GM23248 (cell line): Measurements from ENCODE around the gene GABPB1. TPM values are rescaled to one million over a fixed set of nuclear protein-coding genes. Genes with fewer than 3 reads are reported as not detected.

ENCODE experiments used
- DNase-seq: peaks from one replicate; pipeline ENCODE4 v3.0.0-alpha.2; 2015
- H2AFZ ChIP-seq: fragments of 200-600 bp; sonication (generic); 2 replicates; pipeline ENCODE4 v1.6.1; 2016; ENCODE audit warnings: antibody characterized with exemption
- H3F3A ChIP-seq: fragments of 200-600 bp; sonication (generic); 2 replicates; pipeline ENCODE4 v1.6.1; 2016; ENCODE audit warnings: mild to moderate bottlenecking, antibody characterized with exemption, mixed run types; ENCODE audit not compliant: insufficient read depth
- H3K27ac ChIP-seq: fragments of 200-600 bp; sonication (generic); 2 replicates; pipeline ENCODE4 v1.5.1; 2016; ENCODE audit warnings: mild to moderate bottlenecking
- H3K27me3 ChIP-seq: fragments of 200-600 bp; sonication (generic); replicated peaks from 2 replicates; pipeline ENCODE4 v1.6.1; 2016; ENCODE audit warnings: mild to moderate bottlenecking; ENCODE audit not compliant: insufficient read depth
- H3K36me3 ChIP-seq: fragments of 200-600 bp; sonication (generic); 2 replicates; pipeline ENCODE4 v1.6.1; 2016; ENCODE audit warnings: low read depth, mild to moderate bottlenecking
- H3K4me1 ChIP-seq: fragments of 200-600 bp; sonication (generic); 2 replicates; pipeline ENCODE4 v1.6.1; 2016; ENCODE audit warnings: mild to moderate bottlenecking; ENCODE audit not compliant: insufficient read depth
- H3K4me2 ChIP-seq: fragments of 200-600 bp; sonication (generic); one replicate; pipeline ENCODE4 v1.6.1; 2016; ENCODE audit warnings: mild to moderate bottlenecking; ENCODE audit not compliant: unreplicated experiment
- H3K4me3 ChIP-seq: fragments of 200-600 bp; sonication (generic); 2 replicates; pipeline ENCODE4 v1.5.1; 2016; ENCODE audit warnings: mild to moderate bottlenecking
- H3K79me2 ChIP-seq: fragments of 200-600 bp; sonication (generic); 2 replicates; pipeline ENCODE4 v1.6.1; 2016; ENCODE audit warnings: mild to moderate bottlenecking; ENCODE audit not compliant: insufficient read depth
- H3K9ac ChIP-seq: fragments of 200-600 bp; sonication (generic); 2 replicates; pipeline ENCODE4 v1.6.1; 2016; ENCODE audit warnings: mild to moderate bottlenecking
- H3K9me2 ChIP-seq: fragments of 200-600 bp; sonication (generic); 2 replicates; pipeline ENCODE4 v1.6.1; 2016; ENCODE audit warnings: mixed run types, mild to moderate bottlenecking, moderate library complexity; ENCODE audit not compliant: insufficient read depth
- H3K9me3 ChIP-seq: fragments of 200-600 bp; sonication (generic); one replicate; pipeline ENCODE4 v1.6.1; 2017; ENCODE audit warnings: low read depth
- H4K20me1 ChIP-seq: fragments of 200-600 bp; sonication (generic); 2 replicates; pipeline ENCODE4 v1.6.0; 2016; ENCODE audit not compliant: insufficient read depth
- EZH2 ChIP-seq: fragments of 200-600 bp; sonication (generic); IDR thresholded peaks from 2 replicates; pipeline ENCODE4 v1.6.1; 2018; ENCODE audit warnings: antibody characterized with exemption, mild to moderate bottlenecking; ENCODE audit not compliant: insufficient read depth, poor library complexity, severe bottlenecking
- EZH2phosphoT487 ChIP-seq: fragments of 200-600 bp; sonication (generic); IDR thresholded peaks from 2 replicates; pipeline ENCODE4 v1.6.1; 2018; ENCODE audit warnings: antibody characterized with exemption, moderate library complexity, mild to moderate bottlenecking, low read depth; ENCODE audit not compliant: insufficient read depth
- WGBS, 2 experiments: methylation state at CpG; one replicate each; pipeline ENCODE4 v1.1.6; 2015 to 2017; ENCODE audit warnings: low lambda C conversion rate in 2 of 2, low coverage in 1 of 2; ENCODE audit errors: missing lambda C conversion rate in 2 of 2; 5-methylcytosine and 5-hydroxymethylcytosine counted together
- in situ Hi-C: fragments of 300-500 bp; cut with MboI; formaldehyde crosslinking; loops from 2 replicates; pipeline ENCODE4 v1.15.0; 2020
- polyA plus RNA-seq: library from polyadenylated mRNA; unstranded; fragments of >200 nt; fragmentation: Nextera tagmentation; extraction: Ambion mirVana; gene quantifications from 2 replicates; pipeline ENCODE4 v1.2.1, GENCODE V29; 2016
- total RNA-seq: library from RNA; depleted of rRNA; stranded (reverse); fragments of >200 nt; shearing (Covaris generic); gene quantifications from 2 replicates; pipeline ENCODE4 v1.2.3, GENCODE V29; 2014

Gene GABPB1
- total and polyA plus RNA-seq, 2 experiments from 2014 or later, result 22.8 to 32.6 TPM

GRCh38 chr15:50353975-50354837 lies 792 bp downstream of the GABPB1 start:
- Histone ChIP-seq H3K36me3 (peaks cover 2% of the 10 kb centered on the region; the same call in 1 of the 2 replicates), H4K20me1 (no peaks in the 10 kb centered on the region; the same call in 1 of the 2 replicates), H3F3A (peaks cover 14% of the 10 kb centered on the region), H2AFZ (peak overlapping the region; percentile 68), H3K9me3 (no peaks in the 10 kb centered on the region), H3K27me3 (no peaks in the 10 kb centered on the region), H3K9ac (peak overlapping the region; percentile 98), H3K4me3 (peak overlapping the region; percentile 89), H3K9me2 (no peaks in the 10 kb centered on the region), H3K4me1 (peaks cover 44% of the 10 kb centered on the region), H3K27ac (peak overlapping the region; percentile 99), H3K4me2 (peak overlapping the region; percentile 98), H3K79me2 (peaks cover 94% of the 10 kb centered on the region)
- in situ Hi-C loops, result no loop called here
- TF ChIP-seq EZH2 (no peak), EZH2phosphoT487 (no peak)
- 1% methylated on average over 53 to 68 of the region's 79 CpGs for WGBS, 2 experiments
- peak; percentile 87 for DNase-seq

GRCh38 chr15:50353251-50353974 lies 1.6 kb downstream of the GABPB1 start:
- Histone ChIP-seq H3K4me3 (peak overlapping the region; percentile 89), H3K36me3 (no peaks in the 10 kb centered on the region; the same call in 1 of the 2 replicates), H2AFZ (0 out of 2 replicates have a peak overlapping the region, but pooled peaks have one; percentile 4), H3K9ac (peak overlapping the region; percentile 98), H4K20me1 (no peaks in the 10 kb centered on the region; the same call in 1 of the 2 replicates), H3K9me3 (no peaks in the 10 kb centered on the region), H3K79me2 (peaks cover 94% of the 10 kb centered on the region), H3K9me2 (no peaks in the 10 kb centered on the region), H3K27me3 (no peaks in the 10 kb centered on the region), H3F3A (peaks cover 14% of the 10 kb centered on the region), H3K4me2 (peak overlapping the region; percentile 98), H3K27ac (peak overlapping the region; percentile 99), H3K4me1 (peaks cover 48% of the 10 kb centered on the region)
- DNase-seq, result peak; percentile 92
- 0 to 2% methylated on average over 6 of the region's 6 CpGs for WGBS, 2 experiments
- in situ Hi-C loops, result no loop called here
- no peak for TF ChIP-seq EZH2
- TF ChIP-seq EZH2phosphoT487, result no peak

- H3K9me3 ChIP-seq, result no peaks in the 10 kb centered on the region
- H3K4me3 ChIP-seq, result no peak overlapping the region
- H3K9ac ChIP-seq, result no peak overlapping the region
- DNase-seq, result no peak
- H2AFZ ChIP-seq, result no peak overlapping the region
- no peaks in the 10 kb centered on the region for H3K36me3 ChIP-seq
- no peak overlapping the region for H3K27ac ChIP-seq
- no peak overlapping the region for H3K4me2 ChIP-seq
- 95 to 99% methylated on average over 3 of the region's 3 CpGs for WGBS, 2 experiments
- no peaks in the 10 kb centered on the region; the same call in 1 of the 2 replicates for H4K20me1 ChIP-seq
- H3K4me1 ChIP-seq, result peaks cover 35% of the 10 kb centered on the region
- no peaks in the 10 kb centered on the region for H3K27me3 ChIP-seq
- TF ChIP-seq EZH2 (no peak), EZH2phosphoT487 (no peak)
- H3F3A ChIP-seq, result peaks cover 14% of the 10 kb centered on the region
- in situ Hi-C loops, result no loop called here
- no peaks in the 10 kb centered on the region for H3K9me2 ChIP-seq
- peaks cover 94% of the 10 kb centered on the region for H3K79me2 ChIP-seq
Observed at GRCh38 chr15:50350621-50351020, 4.4 kb downstream of the GABPB1 start.

- H3F3A ChIP-seq, result no peaks in the 10 kb centered on the region
- DNase-seq, result no peak
- H2AFZ ChIP-seq, result no peak overlapping the region
- no peaks in the 10 kb centered on the region for H3K9me3 ChIP-seq
- H3K9ac ChIP-seq, result no peak overlapping the region
- H3K27ac ChIP-seq, result no peak overlapping the region
- H3K27me3 ChIP-seq, result no peaks in the 10 kb centered on the region
- TF ChIP-seq EZH2, result no peak
- TF ChIP-seq EZH2phosphoT487, result no peak
- peaks cover 89% of the 10 kb centered on the region for H3K79me2 ChIP-seq
- in situ Hi-C loops, result no loop called here
- no peaks in the 10 kb centered on the region for H3K36me3 ChIP-seq
- WGBS, 2 experiments, result 97 to 98% methylated on average over 5 of the region's 5 CpGs
- no peaks in the 10 kb centered on the region; the same call in 1 of the 2 replicates for H4K20me1 ChIP-seq
- H3K9me2 ChIP-seq, result no peaks in the 10 kb centered on the region
- no peak overlapping the region for H3K4me3 ChIP-seq
- no peak overlapping the region for H3K4me2 ChIP-seq
- H3K4me1 ChIP-seq, result peaks cover 15% of the 10 kb centered on the region
Observed at GRCh38 chr15:50345298-50345697, 9.7 kb downstream of the GABPB1 start.
